HepG2 (cell line): ENCODE measurements around the gene HSPB6. TPM values are rescaled to one million over a fixed set of nuclear protein-coding genes. Genes with fewer than 3 reads are reported as not detected.
A peak's percentile ranks its signal among the peaks of the same experiment; 100 is the strongest.

ENCODE experiments used
- FOXP1 ChIP-seq, 2 experiments: fragments of 450-650 bp in 1 of 2; IDR thresholded peaks; 2 replicates each; pipeline ENCODE4 v1.6.1; 2017 to 2018; ENCODE audit warnings: antibody characterized with exemption in 1 of 2
- HCFC1 ChIP-seq: fragments of 150-350 bp; IDR thresholded peaks from 2 replicates; pipeline ENCODE4 v1.6.1; 2014; ENCODE audit warnings: low read depth, low read length
- HDAC1 ChIP-seq: sonication (generic); formaldehyde crosslinking; IDR thresholded peaks from 2 replicates; pipeline ENCODE4 v1.5.1; 2020; ENCODE audit warnings: mild to moderate bottlenecking, missing genetic modification reagents
- HOXA5 ChIP-seq: sonication (generic); formaldehyde crosslinking; IDR thresholded peaks from 2 replicates; pipeline ENCODE4 v1.4.0; 2020; ENCODE audit warnings: missing genetic modification reagents
- ISX ChIP-seq: sonication (generic); formaldehyde crosslinking; conservative IDR thresholded peaks from 2 replicates; pipeline ENCODE4 v1.5.0; 2020; ENCODE audit warnings: missing genetic modification reagents
- KDM1A ChIP-seq: IDR thresholded peaks from 2 replicates; pipeline ENCODE4 v1.6.1; 2016; ENCODE audit warnings: missing compliant biosample characterization
- KDM5B ChIP-seq: sonication (generic); formaldehyde crosslinking; IDR thresholded peaks from 2 replicates; pipeline ENCODE4 v1.4.0; 2020; ENCODE audit warnings: missing genetic modification reagents, mild to moderate bottlenecking, borderline replicate concordance
- NR2F6 ChIP-seq, 2 experiments: IDR thresholded peaks; 2 replicates each; pipeline ENCODE4 v1.6.1; 2016; ENCODE audit warnings: antibody characterized with exemption in 1 of 2, mild to moderate bottlenecking in 1 of 2
- RBM39 ChIP-seq: fragments of 200-400 bp; formaldehyde crosslinking; IDR thresholded peaks from one replicate; pipeline ENCODE4 v1.6.1; 2018; ENCODE audit warnings: antibody characterized with exemption, mild to moderate bottlenecking, low read depth, low read length; ENCODE audit not compliant: poor library complexity, severe bottlenecking
- REPIN1 ChIP-seq: sonication (generic); formaldehyde crosslinking; IDR thresholded peaks from 2 replicates; pipeline ENCODE4 v1.8.0; 2022; ENCODE audit warnings: missing genetic modification reagents, low read depth, mild to moderate bottlenecking, borderline replicate concordance
- SAP130 ChIP-seq: IDR thresholded peaks from 2 replicates; pipeline ENCODE4 v1.6.1; 2016; ENCODE audit warnings: low read depth
- TP53 ChIP-seq: sonication (generic); formaldehyde crosslinking; conservative IDR thresholded peaks from 2 replicates; pipeline ENCODE4 v1.4.0; 2020; ENCODE audit warnings: missing genetic modification reagents
- ZFY ChIP-seq: sonication (generic); formaldehyde crosslinking; IDR thresholded peaks from 2 replicates; pipeline ENCODE4 v1.4.0; 2020; ENCODE audit warnings: missing genetic modification reagents
- ZNF354B ChIP-seq: sonication (generic); formaldehyde crosslinking; IDR thresholded peaks from 2 replicates; pipeline ENCODE4 v1.8.0; 2022; ENCODE audit warnings: mild to moderate bottlenecking, missing genetic modification reagents
- polyA plus RNA-seq, 8 experiments: library from polyadenylated mRNA; depleted of rRNA in 3 of 8; stranded (reverse) in 7 of 8; unstranded in 1 of 8; fragments of >200 nt; fragmentation: Illumina TruSeq in 4 of 8; extraction: Trizol in 4 of 8; gene quantifications; 2 replicates each; pipeline versions ENCODE4 v1.2.1 to v1.2.3, GENCODE V29; 2011 to 2016; ENCODE audit warnings: low read depth in 4 of 8, missing spikeins in 1 of 8, mixed read lengths in 1 of 8; ENCODE audit not compliant: insufficient read depth in 1 of 8
- total RNA-seq, 5 experiments: library from RNA; depleted of rRNA; stranded (reverse); fragments of >200 nt; fragmentation: Illumina TruSeq; extraction: Trizol; gene quantifications; 2 replicates each; pipeline ENCODE4 v1.2.3, GENCODE V29; 2016; ENCODE audit warnings: low read depth in 1 of 5
- TF ChIP-seq, protein P1 (sequence below): sonication (generic); formaldehyde crosslinking; IDR thresholded peaks from 2 replicates; pipeline ENCODE4 v1.4.0; 2020; ENCODE audit warnings: mild to moderate bottlenecking, missing genetic modification reagents, borderline replicate concordance
- TF ChIP-seq, protein P2 (sequence below): IDR thresholded peaks from 2 replicates; pipeline ENCODE4 v1.6.1; 2016
- TF ChIP-seq, protein P3 (sequence below): IDR thresholded peaks from 2 replicates; pipeline ENCODE4 v1.6.1; 2016; ENCODE audit warnings: mild to moderate bottlenecking
- TF ChIP-seq, protein P4 (sequence below): sonication (generic); formaldehyde crosslinking; IDR thresholded peaks from 2 replicates; pipeline ENCODE4 v1.4.0; 2020; ENCODE audit warnings: low read depth, mild to moderate bottlenecking, missing genetic modification reagents
- TF ChIP-seq, protein P5 (sequence below): sonication (generic); formaldehyde crosslinking; IDR thresholded peaks from 2 replicates; pipeline ENCODE4 v1.8.1; 2023; ENCODE audit warnings: mild to moderate bottlenecking, missing genetic modification reagents

Gene HSPB6
- total and polyA plus RNA-seq, 2 of the 13 experiments (the other 11 are each of a cell fraction or from before 2014, with no cell fraction given) = 0.18 TPM; not detected in 1

DNA sequence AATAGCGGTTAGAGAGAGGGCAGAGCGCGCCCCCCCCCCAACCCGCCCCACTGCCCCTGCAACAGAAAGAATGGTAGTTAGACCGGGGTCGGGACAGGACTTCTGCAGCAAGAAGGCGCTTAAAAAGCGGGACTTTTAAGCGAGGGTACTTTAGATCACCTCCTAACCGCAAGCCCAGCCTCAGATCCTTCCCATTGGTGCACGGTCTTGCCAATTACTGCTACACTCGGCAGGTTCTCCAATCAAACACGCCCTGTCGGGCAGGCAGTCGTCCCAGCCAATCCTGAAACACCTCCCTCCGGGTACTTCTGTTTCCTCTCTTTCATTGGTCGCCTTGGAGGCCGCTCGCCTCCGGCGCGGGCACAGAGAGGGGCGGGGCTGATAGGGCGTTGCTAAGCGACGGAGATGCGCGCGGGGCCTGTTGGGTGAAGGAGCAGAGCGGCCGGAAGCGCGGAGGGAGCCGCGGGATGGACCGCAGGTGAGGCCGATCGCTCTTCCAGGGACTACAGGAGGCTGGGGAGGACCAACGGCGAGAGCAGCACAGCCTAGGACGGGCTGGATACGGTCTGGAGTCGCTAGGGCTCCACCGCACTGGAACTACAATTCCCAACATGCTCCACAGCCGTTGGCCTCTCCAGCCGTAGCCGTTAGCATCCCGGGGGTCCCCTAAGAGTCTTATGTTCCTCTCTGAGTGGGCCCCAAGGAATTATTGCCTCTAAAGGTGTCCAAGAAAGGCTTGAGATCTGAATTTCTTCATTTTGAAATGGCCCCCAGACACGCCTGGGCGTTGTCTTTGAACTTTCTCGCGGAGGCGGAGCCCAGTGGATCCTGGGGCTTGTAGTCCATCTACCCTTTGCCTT is 1.1 kb upstream of the HSPB6 start, which contains the start of gene PROSER3 (continued):
- TF ChIP-seq, protein P1, sequence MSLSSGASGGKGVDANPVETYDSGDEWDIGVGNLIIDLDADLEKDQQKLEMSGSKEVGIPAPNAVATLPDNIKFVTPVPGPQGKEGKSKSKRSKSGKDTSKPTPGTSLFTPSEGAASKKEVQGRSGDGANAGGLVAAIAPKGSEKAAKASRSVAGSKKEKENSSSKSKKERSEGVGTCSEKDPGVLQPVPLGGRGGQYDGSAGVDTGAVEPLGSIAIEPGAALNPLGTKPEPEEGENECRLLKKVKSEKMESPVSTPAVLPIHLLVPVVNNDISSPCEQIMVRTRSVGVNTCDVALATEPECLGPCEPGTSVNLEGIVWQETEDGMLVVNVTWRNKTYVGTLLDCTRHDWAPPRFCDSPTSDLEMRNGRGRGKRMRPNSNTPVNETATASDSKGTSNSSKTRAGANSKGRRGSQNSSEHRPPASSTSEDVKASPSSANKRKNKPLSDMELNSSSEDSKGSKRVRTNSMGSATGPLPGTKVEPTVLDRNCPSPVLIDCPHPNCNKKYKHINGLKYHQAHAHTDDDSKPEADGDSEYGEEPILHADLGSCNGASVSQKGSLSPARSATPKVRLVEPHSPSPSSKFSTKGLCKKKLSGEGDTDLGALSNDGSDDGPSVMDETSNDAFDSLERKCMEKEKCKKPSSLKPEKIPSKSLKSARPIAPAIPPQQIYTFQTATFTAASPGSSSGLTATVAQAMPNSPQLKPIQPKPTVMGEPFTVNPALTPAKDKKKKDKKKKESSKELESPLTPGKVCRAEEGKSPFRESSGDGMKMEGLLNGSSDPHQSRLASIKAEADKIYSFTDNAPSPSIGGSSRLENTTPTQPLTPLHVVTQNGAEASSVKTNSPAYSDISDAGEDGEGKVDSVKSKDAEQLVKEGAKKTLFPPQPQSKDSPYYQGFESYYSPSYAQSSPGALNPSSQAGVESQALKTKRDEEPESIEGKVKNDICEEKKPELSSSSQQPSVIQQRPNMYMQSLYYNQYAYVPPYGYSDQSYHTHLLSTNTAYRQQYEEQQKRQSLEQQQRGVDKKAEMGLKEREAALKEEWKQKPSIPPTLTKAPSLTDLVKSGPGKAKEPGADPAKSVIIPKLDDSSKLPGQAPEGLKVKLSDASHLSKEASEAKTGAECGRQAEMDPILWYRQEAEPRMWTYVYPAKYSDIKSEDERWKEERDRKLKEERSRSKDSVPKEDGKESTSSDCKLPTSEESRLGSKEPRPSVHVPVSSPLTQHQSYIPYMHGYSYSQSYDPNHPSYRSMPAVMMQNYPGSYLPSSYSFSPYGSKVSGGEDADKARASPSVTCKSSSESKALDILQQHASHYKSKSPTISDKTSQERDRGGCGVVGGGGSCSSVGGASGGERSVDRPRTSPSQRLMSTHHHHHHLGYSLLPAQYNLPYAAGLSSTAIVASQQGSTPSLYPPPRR (CRISPR knock-in tag) = peak; percentile 25; the same call in 1 of the 2 replicates
- TF ChIP-seq, protein P2, sequence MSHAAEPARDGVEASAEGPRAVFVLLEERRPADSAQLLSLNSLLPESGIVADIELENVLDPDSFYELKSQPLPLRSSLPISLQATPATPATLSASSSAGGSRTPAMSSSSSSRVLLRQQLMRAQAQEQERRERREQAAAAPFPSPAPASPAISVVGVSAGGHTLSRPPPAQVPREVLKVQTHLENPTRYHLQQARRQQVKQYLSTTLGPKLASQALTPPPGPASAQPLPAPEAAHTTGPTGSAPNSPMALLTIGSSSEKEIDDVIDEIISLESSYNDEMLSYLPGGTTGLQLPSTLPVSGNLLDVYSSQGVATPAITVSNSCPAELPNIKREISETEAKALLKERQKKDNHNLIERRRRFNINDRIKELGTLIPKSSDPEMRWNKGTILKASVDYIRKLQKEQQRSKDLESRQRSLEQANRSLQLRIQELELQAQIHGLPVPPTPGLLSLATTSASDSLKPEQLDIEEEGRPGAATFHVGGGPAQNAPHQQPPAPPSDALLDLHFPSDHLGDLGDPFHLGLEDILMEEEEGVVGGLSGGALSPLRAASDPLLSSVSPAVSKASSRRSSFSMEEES (CRISPR knock-in tag) = peak; percentile 18; the same call in 1 of the 2 replicates
- TF ChIP-seq HOXA5 (CRISPR knock-in tag) (peak; percentile 80; the same call in 1 of the 2 replicates), KDM5B (peak; percentile 45; the same call in 1 of the 2 replicates), NR2F6 (IDR thresholded peaks at IDR 0.05) (no peak), NR2F6 (CRISPR knock-in tag; IDR thresholded peaks at IDR 0.05) (no peak), FOXP1 (IDR thresholded peaks at IDR 0.05) (no peak), FOXP1 (CRISPR knock-in tag; IDR thresholded peaks at IDR 0.05) (no peak), ISX (CRISPR knock-in tag) (peak; percentile 90), ZNF354B (CRISPR knock-in tag) (no peak), SAP130 (CRISPR knock-in tag) (peak; percentile 87), KDM1A (CRISPR knock-in tag) (no peak), HDAC1 (CRISPR knock-in tag) (peak; percentile 80), TP53 (CRISPR knock-in tag) (0 out of 2 replicates have a peak, but pooled peaks have one; percentile 38), REPIN1 (CRISPR knock-in tag) (peak; percentile 83; the same call in 1 of the 2 replicates), ZFY (CRISPR knock-in tag) (peak; percentile 85), HCFC1 (peak; percentile 74; the same call in 1 of the 2 replicates), RBM39 (peak; percentile 61)
- TF ChIP-seq, protein P3, sequence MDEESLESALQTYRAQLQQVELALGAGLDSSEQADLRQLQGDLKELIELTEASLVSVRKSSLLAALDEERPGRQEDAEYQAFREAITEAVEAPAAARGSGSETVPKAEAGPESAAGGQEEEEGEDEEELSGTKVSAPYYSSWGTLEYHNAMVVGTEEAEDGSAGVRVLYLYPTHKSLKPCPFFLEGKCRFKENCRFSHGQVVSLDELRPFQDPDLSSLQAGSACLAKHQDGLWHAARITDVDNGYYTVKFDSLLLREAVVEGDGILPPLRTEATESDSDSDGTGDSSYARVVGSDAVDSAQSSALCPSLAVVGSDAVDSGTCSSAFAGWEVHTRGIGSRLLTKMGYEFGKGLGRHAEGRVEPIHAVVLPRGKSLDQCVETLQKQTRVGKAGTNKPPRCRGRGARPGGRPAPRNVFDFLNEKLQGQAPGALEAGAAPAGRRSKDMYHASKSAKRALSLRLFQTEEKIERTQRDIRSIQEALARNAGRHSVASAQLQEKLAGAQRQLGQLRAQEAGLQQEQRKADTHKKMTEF = peak; percentile 55; the same call in 1 of the 2 replicates
- TF ChIP-seq, protein P4, sequence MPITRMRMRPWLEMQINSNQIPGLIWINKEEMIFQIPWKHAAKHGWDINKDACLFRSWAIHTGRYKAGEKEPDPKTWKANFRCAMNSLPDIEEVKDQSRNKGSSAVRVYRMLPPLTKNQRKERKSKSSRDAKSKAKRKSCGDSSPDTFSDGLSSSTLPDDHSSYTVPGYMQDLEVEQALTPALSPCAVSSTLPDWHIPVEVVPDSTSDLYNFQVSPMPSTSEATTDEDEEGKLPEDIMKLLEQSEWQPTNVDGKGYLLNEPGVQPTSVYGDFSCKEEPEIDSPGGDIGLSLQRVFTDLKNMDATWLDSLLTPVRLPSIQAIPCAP (CRISPR knock-in tag) = no peak
- TF ChIP-seq, protein P5, sequence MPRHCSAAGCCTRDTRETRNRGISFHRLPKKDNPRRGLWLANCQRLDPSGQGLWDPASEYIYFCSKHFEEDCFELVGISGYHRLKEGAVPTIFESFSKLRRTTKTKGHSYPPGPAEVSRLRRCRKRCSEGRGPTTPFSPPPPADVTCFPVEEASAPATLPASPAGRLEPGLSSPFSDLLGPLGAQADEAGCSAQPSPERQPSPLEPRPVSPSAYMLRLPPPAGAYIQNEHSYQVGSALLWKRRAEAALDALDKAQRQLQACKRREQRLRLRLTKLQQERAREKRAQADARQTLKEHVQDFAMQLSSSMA (CRISPR knock-in tag) = 0 out of 2 replicates have a peak, but pooled peaks have one; percentile 75
